GM19324 (cell line): Measurements from ENCODE around the gene USP17L10.
"Not testable (repeated sequence)": the region's sequence is repeated elsewhere in the genome, so short reads cannot be mapped to it uniquely, and the experiment has no call there.

Experiments
- ATAC-seq: cut with Tn5 transposase; IDR thresholded peaks from one replicate; pipeline ENCODE4 v1.9.1; 2021; ENCODE audit warnings: mild to moderate bottlenecking, moderate library complexity; ENCODE audit not compliant: unreplicated experiment, low FRiP score

Gene USP17L10

GRCh38 chr4:9210357-9210756 is at the start of gene USP17L10:
Gene USP17L10, plus strand, starts transcription at chr4:9210657. Its CDS starts 0 bp downstream, at chr4:9210657.
- not testable (repeated sequence) for ATAC-seq

- not testable (repeated sequence) for ATAC-seq
Observed at GRCh38 chr4:9165990-9166389, 44.5 kb upstream of the USP17L10 start.

GRCh38 chr4:9169791-9170459 is 40.5 kb upstream of the USP17L10 start, which contains the start of gene FAM90A26:
Gene FAM90A26, plus strand, starts transcription at chr4:9170409. Its CDS starts 2,764 bp downstream, at chr4:9173173.
- ATAC-seq = not testable (repeated sequence)

GRCh38 chr4:9214701-9215100 is 4.2 kb downstream of the USP17L10 start:
- ATAC-seq = not testable (repeated sequence)

- ATAC-seq = not testable (repeated sequence)
Observed at GRCh38 chr4:9215105-9215504, 4.6 kb downstream of the USP17L10 start, which contains the start of gene USP17L11. Gene USP17L11, plus strand, starts transcription at chr4:9215405. Its CDS starts 0 bp downstream, at chr4:9215405.

GRCh38 chr4:9219852-9220251 is 9.4 kb downstream of the USP17L10 start, which contains the start of gene USP17L12:
Gene USP17L12, plus strand, starts transcription at chr4:9220152. Its CDS starts 0 bp downstream, at chr4:9220152.
- not testable (repeated sequence) for ATAC-seq

GRCh38 chr4:9224596-9224995 is 14.1 kb downstream of the USP17L10 start, which contains the start of gene USP17L13:
Gene USP17L13, plus strand, starts transcription at chr4:9224896. Its CDS starts 0 bp downstream, at chr4:9224896.
- ATAC-seq = not testable (repeated sequence)

GRCh38 chr4:9230249-9230648 is 19.8 kb downstream of the USP17L10 start:
- not testable (repeated sequence) for ATAC-seq

GRCh38 chr4:9234085-9234484 is 23.6 kb downstream of the USP17L10 start, which contains the start of gene USP17L15:
Gene USP17L15, plus strand, starts transcription at chr4:9234385. Its CDS starts 0 bp downstream, at chr4:9234385.
- ATAC-seq = not testable (repeated sequence)

GRCh38 chr4:9238461-9238860 is 28.0 kb downstream of the USP17L10 start:
- ATAC-seq = not testable (repeated sequence)

GRCh38 chr4:9243579-9243978 is 33.1 kb downstream of the USP17L10 start, which contains the start of gene USP17L17:
Gene USP17L17, plus strand, starts transcription at chr4:9243879. Its CDS starts 0 bp downstream, at chr4:9243879.
- ATAC-seq = not testable (repeated sequence)

- not testable (repeated sequence) for ATAC-seq
Observed at GRCh38 chr4:9247953-9248680, 37.7 kb downstream of the USP17L10 start, which contains the start of gene USP17L18. Gene USP17L18, plus strand, starts transcription at chr4:9248630. Its CDS starts 0 bp downstream, at chr4:9248630.

- ATAC-seq = not testable (repeated sequence)
Observed at GRCh38 chr4:9253078-9253477, 42.6 kb downstream of the USP17L10 start, which contains the start of gene USP17L19. Gene USP17L19, plus strand, starts transcription at chr4:9253378. Its CDS starts 0 bp downstream, at chr4:9253378.

- ATAC-seq = not testable (repeated sequence)
Observed at GRCh38 chr4:9257824-9258223, 47.4 kb downstream of the USP17L10 start, which contains the start of gene USP17L20. Gene USP17L20, plus strand, starts transcription at chr4:9258124. Its CDS starts 0 bp downstream, at chr4:9258124.
